Measurements from ENCODE around the gene LDLRAD4.

LDLRAD4 gene

GRCh38 chr18:13268158-13269012, 49.8 kb downstream of the LDLRAD4 start:
- no peak for DNase-seq

GRCh38 chr18:13269013-13269280, 50.4 kb downstream of the LDLRAD4 start:
- DNase-seq, result no peak

DNA sequence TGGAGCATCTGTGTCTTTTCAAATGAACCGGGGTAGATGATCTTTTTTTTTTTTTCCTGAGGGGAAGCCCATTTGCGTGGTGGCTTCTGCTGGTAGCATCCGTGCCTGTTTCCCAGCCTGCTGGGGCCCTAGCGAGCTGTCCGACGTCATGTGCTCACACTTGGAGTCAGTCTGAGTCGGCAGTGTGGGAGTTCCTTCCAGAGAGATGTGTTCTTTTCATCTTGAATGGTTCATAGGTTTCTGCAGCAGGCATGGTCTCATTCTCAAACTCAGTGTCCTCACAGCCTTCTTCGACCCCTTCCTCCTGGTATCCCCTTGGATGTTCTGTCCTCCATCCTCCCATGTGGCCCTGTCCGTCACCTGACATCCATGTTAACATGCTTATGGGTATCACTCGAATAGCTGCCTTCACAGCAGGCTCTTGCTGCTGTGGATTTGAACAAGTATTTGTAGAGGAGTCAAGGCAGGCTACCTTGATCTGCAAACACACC, 51.0 kb downstream of the LDLRAD4 start:
- no peak for DNase-seq

- no peak for DNase-seq
Measured at GRCh38 chr18:13270279-13270855, 51.8 kb downstream of the LDLRAD4 start.

DNA sequence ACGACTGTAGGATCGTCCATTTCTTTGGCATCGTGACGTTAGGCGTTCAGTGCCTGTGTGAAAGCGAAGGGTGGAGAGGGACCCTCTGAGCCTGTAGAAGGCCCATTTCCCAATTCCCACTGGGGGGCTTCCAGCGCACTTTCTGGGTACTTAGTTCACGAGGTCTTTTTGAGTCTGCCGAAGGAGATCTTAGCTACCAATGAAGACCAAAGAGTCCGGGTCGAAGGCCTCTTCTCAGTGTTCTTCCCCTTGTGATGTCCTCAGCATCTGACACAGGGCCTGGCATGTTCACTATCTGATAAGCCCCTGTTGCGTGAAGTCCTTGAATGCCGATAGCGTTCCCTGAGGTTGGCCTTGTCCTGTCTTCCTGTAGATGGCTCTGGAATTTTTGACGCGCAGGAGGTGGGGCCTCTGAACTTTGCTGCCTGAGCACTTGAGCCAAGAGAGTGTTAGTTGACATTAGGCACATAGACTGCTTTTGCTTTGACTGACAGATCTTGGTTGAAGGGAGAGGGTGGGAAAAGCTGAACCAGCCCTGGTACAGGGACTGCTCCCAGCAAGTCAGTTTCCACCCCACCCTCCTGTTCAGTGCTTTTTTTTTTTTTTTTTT, 52.8 kb downstream of the LDLRAD4 start:
- DNase-seq, result no peak

GRCh38 chr18:13272416-13272815, 53.9 kb downstream of the LDLRAD4 start:
- DNase-seq, result no peak

DNA sequence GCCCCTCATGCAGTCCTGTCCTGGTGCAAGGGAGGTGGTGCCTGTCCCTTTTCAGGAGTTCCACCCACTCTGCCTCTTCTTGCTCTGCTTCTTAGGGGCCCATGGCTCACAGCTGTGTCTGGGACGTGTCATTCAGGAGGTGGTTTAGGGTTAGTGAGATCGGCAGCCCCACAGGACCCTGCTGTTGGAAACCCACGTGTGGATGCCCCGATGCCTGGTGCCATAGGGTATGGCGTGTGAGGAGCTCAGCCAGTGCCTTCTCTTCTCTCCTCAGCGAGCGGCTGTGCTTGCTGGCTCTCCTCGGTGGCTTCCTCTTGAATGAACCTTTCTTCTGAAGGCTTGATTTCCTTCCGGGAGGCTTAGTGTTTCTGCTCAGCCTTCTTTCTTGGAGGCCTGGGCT, 55.2 kb downstream of the LDLRAD4 start:
- no peak for DNase-seq

GRCh38 chr18:13275075-13275474, 56.5 kb downstream of the LDLRAD4 start:
- no peak for DNase-seq

DNA sequence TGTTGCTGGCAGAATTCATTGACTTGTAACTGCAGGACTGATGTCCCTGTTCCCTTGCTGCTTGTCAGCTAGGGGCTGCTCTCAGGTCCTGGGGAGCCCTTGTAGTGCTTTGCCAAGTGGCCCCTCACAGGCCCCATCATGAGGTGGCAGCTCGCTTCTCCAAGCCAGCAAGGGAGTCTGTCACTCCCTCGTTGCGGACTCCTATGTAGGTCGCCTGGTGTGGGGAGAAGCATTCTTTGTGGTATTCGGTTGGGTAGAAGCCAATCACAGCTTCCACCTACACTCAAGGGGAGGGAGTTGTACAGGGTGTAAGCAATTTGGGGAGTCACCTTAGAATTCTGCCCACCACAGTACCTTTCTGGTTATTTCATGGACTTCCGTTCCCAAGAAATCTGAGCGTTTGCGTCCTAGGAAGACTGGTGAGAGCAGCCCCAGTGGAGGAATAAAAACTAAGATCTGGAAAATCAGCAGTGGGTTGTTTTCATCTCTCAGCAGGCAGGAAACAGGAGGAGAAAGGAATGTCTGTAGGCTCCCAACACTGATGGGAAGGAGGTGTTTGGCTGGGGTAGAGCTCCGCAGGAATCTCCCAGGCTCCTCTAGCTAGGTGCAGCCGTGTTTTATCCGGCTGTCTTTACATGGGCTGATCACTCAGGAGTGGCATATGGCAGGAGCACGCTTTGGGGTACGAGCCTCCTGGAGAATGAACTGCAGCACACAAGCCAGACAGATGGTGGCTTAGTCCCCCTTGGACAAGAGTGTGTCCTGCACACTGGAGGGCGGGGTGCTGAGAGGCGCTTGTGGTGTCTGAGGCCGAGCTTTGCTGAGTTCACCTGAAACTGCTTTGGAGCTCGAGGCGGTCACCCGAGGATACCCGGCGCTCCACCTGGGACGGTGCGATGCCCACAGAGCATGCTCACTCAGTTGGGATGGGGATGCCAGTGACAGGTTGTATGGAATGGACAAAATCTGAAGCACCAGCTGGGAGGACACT, 58.3 kb downstream of the LDLRAD4 start:
- no peak for DNase-seq

GRCh38 chr18:13278062-13278630, 59.6 kb downstream of the LDLRAD4 start:
- DNase-seq, result no peak

DNA sequence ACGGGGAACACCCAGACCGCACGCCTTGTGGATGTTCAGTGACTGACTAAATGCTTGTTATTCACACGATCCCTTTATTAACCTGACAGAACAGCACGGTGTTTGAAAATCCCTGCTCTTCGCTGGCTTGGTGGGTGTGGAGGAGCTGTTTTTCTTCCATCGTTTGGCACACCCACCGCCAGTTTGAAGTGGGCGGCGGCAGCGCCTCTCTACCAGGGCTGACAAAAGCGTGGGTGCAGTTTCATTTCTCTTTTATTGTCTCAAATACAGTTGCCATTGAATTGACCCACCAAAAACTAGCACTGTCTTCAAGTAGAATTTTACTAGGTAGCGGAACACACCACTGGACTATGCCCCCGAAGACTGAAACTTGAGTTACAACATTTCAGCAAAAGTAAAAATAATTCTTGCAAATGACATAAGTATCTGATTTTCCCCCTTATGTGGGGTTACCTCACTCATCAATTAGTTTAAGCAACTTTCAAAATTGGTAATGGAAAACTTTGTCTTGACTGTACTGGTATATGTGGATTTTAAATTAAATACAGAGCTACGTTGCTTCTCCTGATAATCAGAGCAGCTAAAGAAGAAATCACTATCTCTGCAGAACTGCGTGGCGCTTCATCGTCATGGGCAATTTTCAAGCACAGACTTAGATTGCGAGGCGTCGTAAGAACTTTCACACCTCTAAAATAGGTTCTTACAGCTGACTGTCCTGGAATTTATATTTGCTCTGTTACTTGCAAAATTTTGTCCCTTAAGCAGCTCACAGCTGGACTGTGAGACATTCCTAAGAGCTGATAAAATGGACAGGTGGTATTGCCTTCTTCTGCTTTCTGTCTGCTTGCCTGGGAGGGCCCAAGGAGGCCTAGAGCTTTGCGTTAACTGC, 60.9 kb downstream of the LDLRAD4 start:
- DNase-seq, result no peak

GRCh38 chr18:13280070-13280795, 61.7 kb downstream of the LDLRAD4 start:
- DNase-seq, result no peak

DNA sequence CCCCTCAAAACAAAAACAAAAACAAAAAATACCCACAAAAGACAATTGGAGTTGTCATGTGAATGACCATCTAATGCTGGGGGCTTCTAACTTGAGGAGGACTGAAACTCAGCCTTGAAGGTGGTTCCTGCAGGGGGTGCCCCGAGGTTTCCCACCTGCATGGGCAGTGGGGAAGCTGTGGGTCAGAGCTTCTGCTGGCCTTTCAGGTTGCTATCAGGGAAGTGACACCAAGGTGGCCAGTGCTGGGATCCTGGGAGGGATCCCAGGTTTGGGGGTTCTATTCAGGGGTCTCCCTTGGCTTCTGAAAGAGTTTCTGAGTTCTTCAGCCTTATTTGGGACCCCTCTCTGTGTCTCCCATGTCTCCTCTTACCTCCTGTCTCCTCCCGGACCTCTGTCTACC, 62.8 kb downstream of the LDLRAD4 start:
- DNase-seq, result no peak

DNA sequence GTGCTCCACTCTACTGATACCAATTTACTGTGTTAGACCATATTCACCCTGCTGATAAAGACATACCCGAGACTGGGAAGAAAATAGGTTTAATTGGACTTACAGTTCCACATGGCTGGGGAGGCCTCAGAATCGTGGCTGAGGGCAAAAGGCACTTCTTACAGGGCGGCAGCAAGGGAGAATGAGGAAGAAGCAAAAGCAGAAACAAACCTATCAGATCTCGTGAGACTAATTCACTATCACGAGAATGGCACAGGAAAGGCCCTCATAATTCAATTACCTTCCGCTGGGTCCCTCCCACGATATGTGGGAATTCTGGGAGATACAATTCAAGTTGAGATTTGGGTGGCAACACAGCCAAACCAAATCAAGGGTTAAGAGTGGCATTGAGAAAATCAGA, 65.2 kb downstream of the LDLRAD4 start:
- DNase-seq, result no peak

DNA sequence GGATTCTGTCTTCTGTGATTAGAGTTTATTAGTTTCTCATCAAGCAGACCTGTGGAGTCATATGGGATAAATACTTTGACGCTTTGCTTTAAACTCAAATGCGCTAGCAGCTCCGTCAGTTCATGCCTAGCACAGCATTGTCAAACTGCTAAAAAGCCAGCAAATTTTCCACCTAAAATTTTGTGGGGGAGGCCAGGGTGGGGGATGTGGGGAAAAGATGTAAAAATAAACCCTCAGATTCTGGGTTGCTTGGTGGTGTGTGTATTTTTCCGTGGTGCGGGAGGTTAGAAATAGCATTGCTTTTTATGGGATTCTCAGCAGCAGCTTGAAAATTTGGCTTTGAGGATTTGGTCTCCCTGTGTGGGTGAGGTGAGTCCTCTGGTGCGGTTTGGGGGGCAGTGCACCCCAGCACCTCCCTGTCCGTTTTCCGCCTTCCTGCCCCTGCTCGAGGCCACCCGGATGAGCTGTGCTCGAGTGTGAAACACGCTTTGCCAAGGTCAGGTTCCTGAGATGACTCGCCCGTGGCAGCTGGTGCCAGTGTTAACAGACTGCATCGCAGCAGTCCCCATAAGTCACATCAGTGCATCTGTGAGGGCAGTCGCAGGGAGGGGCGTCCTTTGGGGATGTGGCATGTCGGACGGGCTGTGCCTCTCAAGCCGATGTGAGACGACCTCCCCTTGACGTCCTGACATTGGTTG, 65.9 kb downstream of the LDLRAD4 start:
- DNase-seq, result no peak

GRCh38 chr18:13285874-13286273, 67.3 kb downstream of the LDLRAD4 start:
- DNase-seq, result no peak

DNA sequence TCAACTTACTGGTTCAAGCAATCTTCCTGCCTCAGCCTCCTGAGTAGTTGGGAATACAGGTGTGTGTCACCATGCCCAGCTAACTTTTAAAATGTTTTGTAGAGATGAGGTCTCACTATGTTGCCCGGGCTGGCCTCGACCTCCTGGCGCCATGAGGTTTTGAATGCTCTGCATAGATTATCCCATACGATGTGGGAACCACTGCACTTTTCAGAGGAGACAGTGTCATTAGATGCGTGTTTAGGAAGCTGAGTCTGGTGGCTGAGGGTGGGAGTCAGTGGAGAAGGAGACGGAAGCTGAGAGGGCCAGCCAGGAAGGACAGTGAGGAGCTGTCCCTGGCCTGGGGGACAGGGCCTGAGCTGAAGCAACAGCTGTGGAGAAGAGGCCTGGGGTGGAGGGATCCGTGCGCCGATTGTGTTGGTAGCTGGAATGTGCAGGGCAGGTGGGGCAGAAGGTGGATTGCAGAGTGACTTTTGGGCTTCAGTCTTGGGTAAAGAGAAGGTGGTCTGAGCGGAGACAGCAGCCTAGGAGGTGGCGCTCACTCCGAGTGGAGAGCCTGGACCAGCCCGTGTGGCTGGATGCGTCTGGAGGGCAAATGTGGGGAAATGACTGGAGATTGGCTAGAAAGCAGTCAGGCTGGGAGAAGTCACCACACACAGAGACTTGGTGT, 68.0 kb downstream of the LDLRAD4 start:
- DNase-seq, result no peak

DNA sequence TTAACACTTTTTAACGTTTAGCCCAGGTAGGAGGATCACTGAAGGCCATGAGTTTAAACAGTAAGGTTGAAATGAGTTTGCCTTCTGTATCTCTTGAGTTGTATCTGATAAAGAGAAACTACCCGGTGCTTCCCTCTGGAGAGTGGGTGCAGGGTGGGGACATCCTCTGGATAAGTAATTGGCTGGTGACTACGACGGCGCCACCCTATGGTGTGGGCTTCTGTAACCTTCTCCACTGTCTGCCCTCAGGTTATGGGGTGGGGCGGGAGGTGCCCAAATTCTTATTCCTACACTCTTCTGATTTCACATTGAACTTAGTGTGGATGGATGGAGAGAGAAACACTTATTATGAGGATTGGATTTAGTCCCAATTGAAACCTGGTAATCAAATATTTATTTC, 68.8 kb downstream of the LDLRAD4 start:
- no peak for DNase-seq

DNA sequence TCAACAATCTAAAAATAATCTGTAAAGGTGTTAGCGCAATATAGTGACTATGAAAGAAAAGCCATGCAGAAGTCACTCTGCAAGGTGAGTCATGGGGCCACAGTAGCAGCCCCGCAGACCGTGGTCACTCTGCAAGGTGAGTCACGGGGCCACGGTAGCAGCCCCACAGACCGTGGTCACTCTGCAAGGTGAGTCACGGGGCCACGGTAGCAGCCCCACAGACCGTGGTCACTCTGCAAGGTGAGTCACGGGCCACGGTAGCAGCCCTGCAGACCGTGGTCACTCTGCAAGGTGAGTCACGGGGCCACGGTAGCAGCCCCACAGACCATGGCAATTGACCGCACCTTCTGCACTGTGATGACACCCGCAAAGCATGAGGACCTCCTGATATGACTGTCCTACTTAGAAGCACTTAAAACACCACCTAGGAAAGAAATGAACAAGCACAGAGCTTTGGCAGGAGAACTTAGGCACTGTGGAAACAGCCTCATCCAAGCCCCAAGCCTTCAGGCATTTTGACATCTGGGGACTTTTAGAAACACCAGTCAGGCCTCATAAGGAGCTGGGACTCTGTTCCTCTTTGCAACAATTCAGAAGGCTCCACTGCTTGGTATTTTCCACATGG, 70.1 kb downstream of the LDLRAD4 start:
- no peak for DNase-seq

Measured in Kasumi-1 (cell line).